ENCODE measurements around the gene CAPZA2.

DNA sequence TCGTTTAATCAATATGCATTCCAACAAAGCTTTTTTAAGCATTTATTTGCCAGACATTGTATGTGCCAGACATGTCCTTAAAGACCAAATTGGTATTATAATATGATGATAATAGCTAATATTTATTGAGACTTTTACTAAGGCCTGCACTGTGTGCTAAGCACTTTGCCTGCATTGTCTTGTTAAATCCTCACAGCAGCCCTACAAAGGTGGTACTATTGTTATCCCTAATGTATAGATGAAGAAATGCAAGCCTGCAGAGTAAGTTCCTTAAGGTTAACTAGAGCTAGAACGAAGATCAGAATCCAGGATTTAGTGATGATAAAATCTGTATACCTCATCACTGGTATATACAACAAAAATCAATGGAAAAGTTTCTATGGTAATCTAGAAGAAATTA lies 5.3 kb upstream of the CAPZA2 start:
- TF ChIP-seq CTCF (IDR thresholded peaks at IDR 0.05), result no peak
- TF ChIP-seq EZH2 (IDR thresholded peaks at IDR 0.05), result no peak
- TF ChIP-seq EZH2phosphoT487 (IDR thresholded peaks at IDR 0.05), result no peak
